ENCODE measurements around the gene CREB1. TPM values are rescaled to one million over a fixed set of nuclear protein-coding genes. Genes with fewer than 3 reads are reported as not detected.
"Not testable (repeated sequence)": the region's sequence is repeated elsewhere in the genome, so short reads cannot be mapped to it uniquely, and the experiment has no call there.

CREB1 gene
- total RNA-seq, 2 experiments from 2014 or later, result 101 to 115 TPM

DNA sequence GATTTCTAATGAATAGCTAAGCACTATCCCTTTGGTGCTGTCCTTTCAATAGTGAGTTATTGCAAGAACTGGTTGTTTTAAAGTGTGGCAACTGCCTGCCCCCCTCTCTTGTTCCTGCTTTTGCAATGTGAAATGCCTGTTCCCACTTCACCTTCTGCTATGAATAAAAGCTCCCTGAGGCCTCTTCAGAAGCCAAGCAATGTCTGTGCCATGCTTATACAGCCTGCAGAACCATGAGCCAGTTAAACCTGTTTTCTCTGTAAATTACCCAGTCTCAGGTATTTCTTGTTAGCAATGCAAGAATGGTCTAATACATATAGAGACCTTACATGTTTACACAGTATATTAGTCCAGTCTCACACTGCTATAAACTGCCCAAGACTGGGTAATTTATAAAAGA lies 110.4 kb downstream of the CREB1 start:
- ATAC-seq, result no peak
- Mint-ChIP-seq H3K4me3 (no peak overlapping the region), H3K27me3 (no peaks in the 10 kb centered on the region), H3K4me1 (no peaks in the 10 kb centered on the region), H3K36me3 (peaks cover 2% of the 10 kb centered on the region), H3K27ac (no peak overlapping the region), H3K9me3 (ENCODE audit: low read depth) (peaks cover 6% of the 10 kb centered on the region)
- DNase-seq, result no peak
- CTCF ChIA-PET, result no interaction called here

DNA sequence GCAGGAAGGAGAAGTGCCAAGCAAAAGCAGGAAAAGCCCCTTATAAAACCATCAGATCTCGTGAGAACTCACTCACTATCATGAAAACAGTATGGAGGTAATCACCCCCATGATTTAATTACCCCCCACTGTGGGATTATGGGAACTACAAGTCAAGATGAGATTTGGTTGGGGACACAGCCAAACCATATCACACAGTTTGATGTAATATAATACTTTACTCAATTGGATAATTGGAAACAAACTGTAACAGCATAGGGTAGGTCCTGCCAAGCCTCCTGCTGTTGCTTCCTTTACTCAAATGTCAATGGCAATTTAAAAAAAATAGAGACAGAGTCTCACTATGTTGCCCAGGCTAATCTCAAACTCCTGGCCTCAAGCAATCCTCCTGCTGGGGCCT lies 110.9 kb downstream of the CREB1 start:
- Mint-ChIP-seq H3K9me3 (ENCODE audit: low read depth) (peaks cover 6% of the 10 kb centered on the region), H3K4me1 (no peaks in the 10 kb centered on the region), H3K36me3 (peaks cover 2% of the 10 kb centered on the region), H3K27ac (no peak overlapping the region), H3K4me3 (no peak overlapping the region), H3K27me3 (no peaks in the 10 kb centered on the region)
- CTCF ChIA-PET, result no interaction called here
- ATAC-seq, result no peak
- no peak for DNase-seq

DNA sequence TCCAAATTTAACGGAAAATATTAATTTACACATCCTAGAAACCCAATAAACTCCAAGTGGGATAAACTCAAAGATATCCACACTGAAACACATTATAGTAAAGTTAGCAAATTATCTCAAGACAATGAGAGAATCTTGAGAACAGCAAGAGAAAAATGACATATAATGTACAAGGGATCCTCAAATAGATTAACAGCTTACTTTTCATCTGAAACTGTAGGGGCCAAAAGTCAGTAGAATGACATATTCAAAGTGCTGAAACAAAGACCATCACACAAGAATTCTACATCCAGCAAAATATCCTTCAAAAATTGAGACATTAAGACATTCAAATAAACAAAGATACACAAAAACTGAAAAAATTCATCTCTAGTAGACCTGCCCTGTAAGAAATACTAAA lies 114.1 kb downstream of the CREB1 start:
- Mint-ChIP-seq H3K36me3 (peaks cover 2% of the 10 kb centered on the region), H3K4me1 (no peaks in the 10 kb centered on the region), H3K27ac (no peak overlapping the region), H3K9me3 (ENCODE audit: low read depth) (peaks cover 6% of the 10 kb centered on the region), H3K27me3 (peaks cover 2% of the 10 kb centered on the region), H3K4me3 (no peak overlapping the region)
- CTCF ChIA-PET, result no interaction called here
- DNase-seq (no peak), ATAC-seq (no peak)

DNA sequence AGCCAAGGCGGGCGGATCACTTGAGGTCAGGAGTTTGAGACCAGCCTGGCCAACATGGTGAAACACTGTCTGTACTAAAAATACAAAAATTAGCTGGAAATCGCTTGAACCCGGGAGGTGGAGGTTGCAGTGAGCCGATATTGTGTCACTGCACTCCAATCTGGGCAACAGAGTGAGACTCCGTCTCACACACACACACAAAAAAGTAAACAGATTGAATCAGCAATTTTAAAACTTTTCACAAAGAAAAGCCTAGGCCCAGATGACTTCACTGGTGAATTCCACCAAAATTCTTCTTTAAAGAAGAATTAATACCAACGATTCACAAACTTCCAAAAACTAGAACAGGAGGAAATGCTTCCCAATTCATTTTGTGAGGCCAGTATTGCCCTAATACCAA lies 116.8 kb downstream of the CREB1 start:
- H3K9me3 Mint-ChIP-seq (ENCODE audit: low read depth); ATAC-seq; H3K27ac Mint-ChIP-seq; H3K36me3 Mint-ChIP-seq; DNase-seq; H3K4me3 Mint-ChIP-seq; H3K27me3 Mint-ChIP-seq; CTCF ChIA-PET; H3K4me1 Mint-ChIP-seq: not testable (repeated sequence)

Other genes with a start within 250 kb of the CREB1 start
- 10 to 100 TPM; 16.4 to 21.1 TPM for gene METTL21A, start 95.4 kb downstream of the CREB1 start, total RNA-seq
- 1 to 10 TPM; 5.8 to 5.9 TPM for gene CCNYL1, start 181.7 kb downstream of the CREB1 start, total RNA-seq
- under 1 TPM; 0.42 to 0.50 TPM for gene FZD5, start 239.9 kb downstream of the CREB1 start, total RNA-seq